ENCODE results near the gene ANXA2.

GRCh38 chr15:60350108-60350507 is 47.7 kb downstream of the ANXA2 start:
- TF ChIP-seq CTCF (IDR thresholded peaks at IDR 0.05) (no peak), POLR2A (IDR thresholded peaks at IDR 0.05) (no peak)
